Liver (tissue), 9 donors: ENCODE measurements around the gene PAGE3. TPM values are rescaled to one million over a fixed set of nuclear protein-coding genes. Genes with fewer than 3 reads are reported as not detected.

Source experiments
- DNase-seq: peaks from one replicate; pipeline ENCODE4 v3.0.0-alpha.2; 2017; ENCODE audit warnings: low spot score
- H3K27ac ChIP-seq, 2 donors: one replicate each; pipeline ENCODE4 v1.7.0; 2013; ENCODE audit warnings: inconsistent platforms in 2 of 2, low read length in 2 of 2, control low read depth in 1 of 2, low read depth in 1 of 2, mild to moderate bottlenecking in 1 of 2
- H3K27me3 ChIP-seq, 4 donors: one replicate each; pipeline versions ENCODE4 v1.6.1 to v1.7.0; 2013; ENCODE audit warnings: low read length in 3 of 4, inconsistent platforms in 1 of 4, mild to moderate bottlenecking in 1 of 4, moderate library complexity in 1 of 4; ENCODE audit not compliant: control insufficient read depth in 4 of 4, insufficient read depth in 4 of 4
- H3K36me3 ChIP-seq, 4 donors: one replicate each; pipeline versions ENCODE4 v1.6.1 to v1.7.0; 2013; ENCODE audit warnings: low read length in 3 of 4, mild to moderate bottlenecking in 3 of 4, low read depth in 1 of 4, moderate library complexity in 1 of 4; ENCODE audit not compliant: control insufficient read depth in 4 of 4, insufficient read depth in 3 of 4
- H3K4me1 ChIP-seq, 4 donors: one replicate each; pipeline versions ENCODE4 v1.6.1 to v1.7.0; 2013; ENCODE audit warnings: low read length in 3 of 4, mild to moderate bottlenecking in 3 of 4, moderate library complexity in 1 of 4; ENCODE audit not compliant: control insufficient read depth in 4 of 4, insufficient read depth in 4 of 4
- H3K4me3 ChIP-seq, 3 donors: one replicate each; pipeline versions ENCODE4 v1.6.1 to v1.7.0; 2013; ENCODE audit warnings: low read length in 3 of 3, control low read depth in 1 of 3, low read depth in 1 of 3, mild to moderate bottlenecking in 1 of 3
- H3K9ac ChIP-seq, 2 donors: one replicate each; pipeline ENCODE4 v1.7.0; 2013; ENCODE audit warnings: low read length in 2 of 2, mild to moderate bottlenecking in 2 of 2, moderate library complexity in 2 of 2, control low read depth in 1 of 2, low read depth in 1 of 2
- H3K9me3 ChIP-seq, 4 donors: one replicate each; pipeline versions ENCODE4 v1.6.1 to v1.7.0; 2013; ENCODE audit warnings: low read length in 3 of 4; ENCODE audit not compliant: control insufficient read depth in 4 of 4
- EGR1 ChIP-seq, 2 donors: IDR thresholded peaks; 2 replicates each; pipeline ENCODE4 v1.6.1; 2016 to 2018; ENCODE audit warnings: antibody characterized with exemption in 2 of 2, low read depth in 2 of 2
- FOXA1 ChIP-seq: IDR thresholded peaks from 2 replicates; pipeline ENCODE4 v1.6.1; 2016; ENCODE audit warnings: antibody characterized with exemption
- FOXA2 ChIP-seq: IDR thresholded peaks from 2 replicates; pipeline ENCODE4 v1.6.1; 2016; ENCODE audit warnings: antibody characterized with exemption
- GABPA ChIP-seq, 2 donors: IDR thresholded peaks in 1 of 2; conservative IDR thresholded peaks in 1 of 2; 2 replicates each; pipeline ENCODE4 v1.6.1; 2016; ENCODE audit warnings: antibody characterized with exemption in 2 of 2, mild to moderate bottlenecking in 1 of 2, moderate library complexity in 1 of 2
- HNF4A ChIP-seq, 2 donors: conservative IDR thresholded peaks; 2 replicates each; pipeline ENCODE4 v1.6.1; 2016; ENCODE audit warnings: antibody characterized with exemption in 2 of 2, mild to moderate bottlenecking in 2 of 2
- HNF4G ChIP-seq: IDR thresholded peaks from 2 replicates; pipeline ENCODE4 v1.6.1; 2016; ENCODE audit warnings: antibody characterized with exemption
- JUND ChIP-seq, 2 donors: IDR thresholded peaks; 2 replicates each; pipeline ENCODE4 v1.6.1; 2016; ENCODE audit warnings: antibody characterized with exemption in 2 of 2
- RAD21 ChIP-seq, 2 donors: IDR thresholded peaks; 2 replicates each; pipeline ENCODE4 v1.6.1; 2016; ENCODE audit warnings: antibody characterized with exemption in 2 of 2, mild to moderate bottlenecking in 2 of 2
- REST ChIP-seq: IDR thresholded peaks from 2 replicates; pipeline ENCODE4 v1.6.1; 2016; ENCODE audit warnings: antibody characterized with exemption, mild to moderate bottlenecking
- RXRA ChIP-seq, 2 donors: IDR thresholded peaks; 2 replicates each; pipeline ENCODE4 v1.6.1; 2017 to 2018; ENCODE audit warnings: antibody characterized with exemption in 2 of 2, mild to moderate bottlenecking in 1 of 2
- SP1 ChIP-seq: IDR thresholded peaks from 2 replicates; pipeline ENCODE4 v1.6.1; 2018; ENCODE audit warnings: antibody characterized with exemption, mild to moderate bottlenecking
- TAF1 ChIP-seq: conservative IDR thresholded peaks from 2 replicates; pipeline ENCODE4 v1.6.1; 2016; ENCODE audit warnings: antibody characterized with exemption, mild to moderate bottlenecking
- YY1 ChIP-seq: IDR thresholded peaks from 2 replicates; pipeline ENCODE4 v1.6.1; 2016; ENCODE audit warnings: antibody characterized with exemption, mild to moderate bottlenecking
- ZBTB33 ChIP-seq: IDR thresholded peaks from 2 replicates; pipeline ENCODE4 v1.6.1; 2016; ENCODE audit warnings: antibody characterized with exemption
- WGBS: extraction: QIAGEN DNeasy Blood & Tissue Kit; methylation state at CpG from one replicate; pipeline ENCODE4 v1.1.7; 2013; 5-methylcytosine and 5-hydroxymethylcytosine counted together
- polyA plus RNA-seq, 2 donors: library from polyadenylated mRNA; stranded (reverse) in 1 of 2; unstranded in 1 of 2; fragments of 200-250 nt in 1 of 2; fragments of >200 nt in 1 of 2; fragmentation: Nextera tagmentation in 1 of 2; extraction: Ambion mirVana in 1 of 2; gene quantifications; one replicate each; pipeline versions ENCODE4 v1.2.1 to v1.2.3, GENCODE V29; 2013 to 2015
- total RNA-seq, 2 donors: library from RNA; depleted of rRNA; stranded (reverse); fragments of >200 nt; gene quantifications; one replicate each; pipeline ENCODE4 v1.2.3, GENCODE V29; 2014
- TF ChIP-seq, protein P1 (sequence below): IDR thresholded peaks from 2 replicates; pipeline ENCODE4 v1.6.1; 2016; ENCODE audit warnings: antibody characterized with exemption
- TF ChIP-seq, protein P2 (sequence below): fragments of 150-350 bp; IDR thresholded peaks from 2 replicates; pipeline ENCODE4 v1.5.1; 2017; ENCODE audit warnings: improper control_type of control experiment, low read depth, low read length; ENCODE audit not compliant: missing input control
- donor health status: healthy.
- donor health status: healthy.
- donor health status: healthy.
- donor health status: healthy.
- donor health status: healthy.

Gene PAGE3
- total and polyA plus RNA-seq, 4 donors, result not detected

DNA sequence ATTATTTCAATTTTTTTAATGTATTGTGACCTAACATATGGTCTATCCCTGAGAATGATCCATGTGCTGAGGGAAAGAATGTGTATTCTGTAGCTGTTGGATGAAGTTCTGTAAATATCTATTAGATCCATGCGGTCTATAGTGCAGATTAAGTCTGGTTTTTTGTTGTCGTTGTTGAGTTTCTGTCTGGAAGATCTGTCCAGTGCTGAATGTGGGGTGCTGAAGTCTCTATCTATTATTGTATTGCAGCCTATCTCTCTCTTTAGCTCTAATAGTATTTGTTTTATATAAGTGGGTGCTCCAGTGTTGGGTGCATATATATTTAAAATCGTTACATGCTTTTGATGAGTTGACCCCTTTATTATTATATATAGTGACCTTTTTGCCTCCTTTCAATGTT is 26.2 kb upstream of the PAGE3 start:
- DNase-seq, result no peak
- Histone ChIP-seq H3K36me3 (no peaks in the 10 kb centered on the region), H3K9me3 (no peaks in the 10 kb centered on the region), H3K27ac (no peak overlapping the region), H3K4me1 (no peaks in the 10 kb centered on the region), H3K4me3 (no peak overlapping the region), H3K9ac (no peak overlapping the region), H3K27me3 (no peaks in the 10 kb centered on the region)
- TF ChIP-seq RAD21 (IDR thresholded peaks at IDR 0.05) (no peak), REST (no peak), RXRA (IDR thresholded peaks at IDR 0.05) (no peak), FOXA2 (no peak), GABPA (IDR thresholded peaks at IDR 0.05 in 1 of 2, conservative IDR thresholded peaks at IDR 0.05 in 1 of 2) (no peak), SP1 (no peak)
- WGBS, result 77% methylated on average over 3 of the region's 3 CpGs

DNA sequence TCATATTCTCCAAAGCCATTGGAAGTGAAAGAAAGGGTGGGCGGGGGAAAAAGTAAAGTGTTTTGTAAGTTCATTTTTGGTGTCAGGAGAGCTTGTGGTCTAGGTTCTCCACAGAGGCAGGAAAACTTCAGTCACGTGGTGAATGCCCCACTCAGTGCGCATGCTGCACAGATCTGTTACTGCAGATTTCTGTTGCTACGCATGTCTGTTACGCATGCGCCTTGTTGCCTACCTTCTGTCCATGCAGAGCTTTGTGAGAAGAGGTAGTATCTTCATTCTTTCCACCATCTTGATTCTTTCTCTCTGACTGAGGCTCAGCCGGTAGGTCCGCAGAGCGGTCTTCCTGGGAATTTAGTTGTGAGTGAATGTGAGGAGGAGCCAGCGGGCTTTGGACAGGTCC is 15.1 kb upstream of the PAGE3 start:
- Histone ChIP-seq H3K27ac (no peak overlapping the region), H3K36me3 (no peaks in the 10 kb centered on the region), H3K4me3 (no peak overlapping the region), H3K9ac (no peak overlapping the region), H3K9me3 (no peaks in the 10 kb centered on the region), H3K27me3 (no peaks in the 10 kb centered on the region), H3K4me1 (no peaks in the 10 kb centered on the region)
- WGBS, result 90% methylated on average over 10 of the region's 10 CpGs
- no peak for DNase-seq
- no peak for TF ChIP-seq ZBTB33
- no peak for TF ChIP-seq FOXA2
- TF ChIP-seq, protein P1, sequence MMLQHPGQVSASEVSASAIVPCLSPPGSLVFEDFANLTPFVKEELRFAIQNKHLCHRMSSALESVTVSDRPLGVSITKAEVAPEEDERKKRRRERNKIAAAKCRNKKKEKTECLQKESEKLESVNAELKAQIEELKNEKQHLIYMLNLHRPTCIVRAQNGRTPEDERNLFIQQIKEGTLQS, result no peak
- TF ChIP-seq JUND (IDR thresholded peaks at IDR 0.05), result no peak
- no peak for TF ChIP-seq RXRA (IDR thresholded peaks at IDR 0.05)

DNA sequence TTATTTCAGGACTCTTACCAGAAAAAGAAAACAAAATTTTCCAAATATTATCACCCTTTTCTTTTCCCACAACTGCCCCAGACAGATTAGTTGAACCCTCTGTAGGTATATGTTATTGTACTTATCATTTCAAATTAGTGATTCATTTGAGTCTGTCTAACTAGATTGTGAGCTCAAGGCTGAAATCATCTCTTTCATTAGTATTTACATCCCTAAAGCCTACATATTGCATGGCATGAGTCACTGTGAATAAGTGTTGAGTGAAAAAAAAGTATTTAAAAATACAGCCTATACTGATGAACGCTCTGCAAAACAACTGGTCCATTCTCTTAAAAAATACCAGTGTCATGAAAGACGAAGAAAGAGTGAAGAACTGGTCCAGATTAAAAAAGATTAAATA is 3.9 kb downstream of the PAGE3 start:
- TF ChIP-seq RAD21 (IDR thresholded peaks at IDR 0.05), result no peak
- no peak for TF ChIP-seq YY1
- TF ChIP-seq TAF1, result no peak
- TF ChIP-seq FOXA1, result no peak
- no peak for TF ChIP-seq SP1
- TF ChIP-seq, protein P1, result no peak
- TF ChIP-seq FOXA2, result no peak
- no peak for TF ChIP-seq EGR1 (IDR thresholded peaks at IDR 0.05; ENCODE audit: low read depth in 2 of 2)
- no peak for TF ChIP-seq GABPA (IDR thresholded peaks at IDR 0.05 in 1 of 2, conservative IDR thresholded peaks at IDR 0.05 in 1 of 2)
- TF ChIP-seq, protein P2, sequence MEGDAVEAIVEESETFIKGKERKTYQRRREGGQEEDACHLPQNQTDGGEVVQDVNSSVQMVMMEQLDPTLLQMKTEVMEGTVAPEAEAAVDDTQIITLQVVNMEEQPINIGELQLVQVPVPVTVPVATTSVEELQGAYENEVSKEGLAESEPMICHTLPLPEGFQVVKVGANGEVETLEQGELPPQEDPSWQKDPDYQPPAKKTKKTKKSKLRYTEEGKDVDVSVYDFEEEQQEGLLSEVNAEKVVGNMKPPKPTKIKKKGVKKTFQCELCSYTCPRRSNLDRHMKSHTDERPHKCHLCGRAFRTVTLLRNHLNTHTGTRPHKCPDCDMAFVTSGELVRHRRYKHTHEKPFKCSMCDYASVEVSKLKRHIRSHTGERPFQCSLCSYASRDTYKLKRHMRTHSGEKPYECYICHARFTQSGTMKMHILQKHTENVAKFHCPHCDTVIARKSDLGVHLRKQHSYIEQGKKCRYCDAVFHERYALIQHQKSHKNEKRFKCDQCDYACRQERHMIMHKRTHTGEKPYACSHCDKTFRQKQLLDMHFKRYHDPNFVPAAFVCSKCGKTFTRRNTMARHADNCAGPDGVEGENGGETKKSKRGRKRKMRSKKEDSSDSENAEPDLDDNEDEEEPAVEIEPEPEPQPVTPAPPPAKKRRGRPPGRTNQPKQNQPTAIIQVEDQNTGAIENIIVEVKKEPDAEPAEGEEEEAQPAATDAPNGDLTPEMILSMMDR, result no peak
- no peak for TF ChIP-seq HNF4A (conservative IDR thresholded peaks at IDR 0.05)
- no peak for TF ChIP-seq HNF4G
- DNase-seq, result no peak
- Histone ChIP-seq H3K9ac (no peak overlapping the region), H3K36me3 (no peaks in the 10 kb centered on the region), H3K9me3 (no peaks in the 10 kb centered on the region), H3K27me3 (peaks cover 0 to 7% (median 0%) of the 10 kb centered on the region in 4 donors), H3K4me1 (no peaks in the 10 kb centered on the region), H3K27ac (no peak overlapping the region), H3K4me3 (no peak overlapping the region)
- WGBS, result 84% methylated on average over 2 of the region's 2 CpGs
